GM23338 (cell line): ENCODE results near the gene CDK5RAP2. TPM values are rescaled to one million over a fixed set of nuclear protein-coding genes. Genes with fewer than 3 reads are reported as not detected.

Source experiments
- ATAC-seq: fragments of 200-7000 bp; cut with Tn5 transposase; 3 replicates; pipeline ENCODE4 v1.9.1; 2020
- DNase-seq: peaks from one replicate; pipeline ENCODE4 v3.0.0-alpha.2; 2015; ENCODE audit warnings: low spot score
- H2AFZ ChIP-seq: fragments of 200-600 bp; sonication (generic); 2 replicates; pipeline ENCODE4 v1.8.0; 2016; ENCODE audit warnings: antibody characterized with exemption, mild to moderate bottlenecking, moderate library complexity
- H3F3A ChIP-seq: fragments of 200-600 bp; sonication (generic); replicated peaks from 2 replicates; pipeline ENCODE4 v1.8.0; 2017; ENCODE audit warnings: antibody characterized with exemption, mixed run types, low read depth
- H3K27ac ChIP-seq: fragments of 200-600 bp; sonication (generic); 2 replicates; pipeline ENCODE4 v1.6.1; 2016; ENCODE audit warnings: low read depth
- H3K27me3 ChIP-seq: fragments of 200-600 bp; sonication (generic); 2 replicates; pipeline ENCODE4 v1.8.0; 2016; ENCODE audit warnings: mild to moderate bottlenecking, mixed run types, moderate library complexity; ENCODE audit not compliant: insufficient read depth
- H3K36me3 ChIP-seq: fragments of 200-600 bp; sonication (generic); 2 replicates; pipeline ENCODE4 v1.8.0; 2016; ENCODE audit warnings: mild to moderate bottlenecking; ENCODE audit not compliant: insufficient read depth
- H3K4me1 ChIP-seq: fragments of 200-600 bp; sonication (generic); 2 replicates; pipeline ENCODE4 v1.8.0; 2016; ENCODE audit warnings: mild to moderate bottlenecking, moderate library complexity; ENCODE audit not compliant: insufficient read depth
- H3K4me2 ChIP-seq: fragments of 200-600 bp; sonication (generic); 2 replicates; pipeline ENCODE4 v1.7.1; 2017; ENCODE audit warnings: mixed run types
- H3K4me3 ChIP-seq: fragments of 200-600 bp; sonication (generic); 2 replicates; pipeline ENCODE4 v1.6.1; 2016; ENCODE audit warnings: mixed run types
- H3K79me2 ChIP-seq: fragments of 200-600 bp; sonication (generic); replicated peaks from 2 replicates; pipeline ENCODE4 v1.8.0; 2017; ENCODE audit warnings: mild to moderate bottlenecking; ENCODE audit not compliant: insufficient read depth
- H3K9me2 ChIP-seq: fragments of 200-600 bp; sonication (generic); 2 replicates; pipeline ENCODE4 v1.8.0; 2017; ENCODE audit not compliant: insufficient read depth
- H4K20me1 ChIP-seq: fragments of 200-600 bp; sonication (generic); replicated peaks from 2 replicates; pipeline ENCODE4 v1.8.0; 2017; ENCODE audit warnings: mild to moderate bottlenecking; ENCODE audit not compliant: insufficient read depth
- H3K27ac Mint-ChIP-seq: 2 replicates; pipeline ENCODE4 v1.8.0; 2020; ENCODE audit warnings: inconsistent platforms, mild to moderate bottlenecking, moderate library complexity, mixed read lengths
- H3K27me3 Mint-ChIP-seq: 3 replicates; pipeline ENCODE4 v1.8.0; 2022; ENCODE audit warnings: low read depth, mild to moderate bottlenecking, moderate library complexity, mixed read lengths, inconsistent platforms; ENCODE audit not compliant: insufficient read depth, poor library complexity
- H3K36me3 Mint-ChIP-seq: 3 replicates; pipeline ENCODE4 v1.8.0; 2021; ENCODE audit warnings: low read depth, mild to moderate bottlenecking, inconsistent platforms, moderate library complexity, mixed read lengths
- H3K4me1 Mint-ChIP-seq: 3 replicates; pipeline ENCODE4 v1.8.0; 2020; ENCODE audit warnings: mild to moderate bottlenecking, inconsistent platforms, mixed read lengths
- H3K4me3 Mint-ChIP-seq: 3 replicates; pipeline ENCODE4 v1.8.0; 2021; ENCODE audit warnings: moderate library complexity, mild to moderate bottlenecking, inconsistent platforms, mixed read lengths
- H3K9me3 Mint-ChIP-seq: 3 replicates; pipeline ENCODE4 v1.8.0; 2020; ENCODE audit warnings: moderate library complexity, mild to moderate bottlenecking, inconsistent platforms, mixed read lengths
- CREB1 ChIP-seq: fragments of 250-450 bp; sonication (Bioruptor Pico); IDR thresholded peaks from 2 replicates; pipeline ENCODE4 v1.5.0; 2020; ENCODE audit warnings: low read depth, mild to moderate bottlenecking, moderate library complexity
- EZH2 ChIP-seq: fragments of 200-600 bp; sonication (generic); IDR thresholded peaks from one replicate; pipeline ENCODE4 v1.8.0; 2017; ENCODE audit warnings: antibody characterized with exemption, mild to moderate bottlenecking, low read depth; ENCODE audit not compliant: unreplicated experiment
- JUNB ChIP-seq: IDR thresholded peaks from one replicate; pipeline ENCODE4 v1.6.1; 2016; ENCODE audit warnings: antibody characterized with exemption; ENCODE audit not compliant: unreplicated experiment
- POLR2AphosphoS5 ChIP-seq: IDR thresholded peaks from 2 replicates; pipeline ENCODE4 v1.6.1; 2016; ENCODE audit warnings: antibody characterized with exemption, low read depth
- STAT1 ChIP-seq: IDR thresholded peaks from one replicate; pipeline ENCODE4 v1.6.1; 2016; ENCODE audit warnings: antibody characterized with exemption; ENCODE audit not compliant: unreplicated experiment
- polyA plus RNA-seq: library from polyadenylated mRNA; unstranded; fragments of >200 nt; fragmentation: Nextera tagmentation; extraction: Ambion mirVana; gene quantifications from 2 replicates; pipeline ENCODE4 v1.2.1, GENCODE V29; 2016
- total RNA-seq: library from RNA; depleted of rRNA; stranded (reverse); fragments of >200 nt; shearing (Covaris generic); gene quantifications from 2 replicates; pipeline ENCODE4 v1.2.3, GENCODE V29; 2014
- TF ChIP-seq, protein P1 (sequence below), 2 experiments: fragments of 200-600 bp in 1 of 2; sonication (generic) in 1 of 2; conservative IDR thresholded peaks; 2 replicates each; pipeline versions ENCODE4 v1.5.1 to v1.6.1; 2016 to 2017; ENCODE audit warnings: antibody characterized with exemption in 2 of 2, low read depth in 2 of 2, mild to moderate bottlenecking in 2 of 2, moderate library complexity in 1 of 2
- TF ChIP-seq, protein P2 (sequence below): IDR thresholded peaks from one replicate; pipeline ENCODE4 v1.6.1; 2018; ENCODE audit warnings: antibody characterized with exemption; ENCODE audit not compliant: unreplicated experiment
- TF ChIP-seq, protein P3 (sequence below): fragments of 250-450 bp; sonication (Bioruptor Pico); IDR thresholded peaks from 2 replicates; pipeline ENCODE4 v1.5.0; 2020; ENCODE audit warnings: mild to moderate bottlenecking, moderate library complexity

Gene CDK5RAP2
- total and polyA plus RNA-seq, 2 experiments from 2014 or later: 50.7 to 65.7 TPM

DNA sequence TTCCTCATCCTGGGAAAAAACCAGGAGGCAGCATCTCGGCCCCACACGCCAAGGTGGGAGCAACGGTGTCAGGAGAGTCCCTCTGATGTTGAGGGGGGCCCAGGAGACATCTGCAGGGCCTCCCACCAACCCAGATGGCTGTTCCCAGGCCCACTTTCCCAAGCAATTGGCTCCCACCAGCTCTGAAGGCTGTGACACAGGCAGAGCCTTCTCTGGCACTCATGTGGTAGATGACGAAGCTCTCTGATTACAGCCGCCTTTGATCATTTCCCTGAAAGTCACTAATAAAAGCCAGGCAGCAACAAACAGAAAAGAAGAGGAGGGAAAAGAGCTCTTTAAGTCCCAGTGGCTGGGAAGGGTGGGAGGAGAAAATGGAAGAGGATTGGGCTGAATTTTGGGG is 226.5 kb downstream of the CDK5RAP2 start (continued):
- TF ChIP-seq JUNB: no peak
- TF ChIP-seq, protein P1, sequence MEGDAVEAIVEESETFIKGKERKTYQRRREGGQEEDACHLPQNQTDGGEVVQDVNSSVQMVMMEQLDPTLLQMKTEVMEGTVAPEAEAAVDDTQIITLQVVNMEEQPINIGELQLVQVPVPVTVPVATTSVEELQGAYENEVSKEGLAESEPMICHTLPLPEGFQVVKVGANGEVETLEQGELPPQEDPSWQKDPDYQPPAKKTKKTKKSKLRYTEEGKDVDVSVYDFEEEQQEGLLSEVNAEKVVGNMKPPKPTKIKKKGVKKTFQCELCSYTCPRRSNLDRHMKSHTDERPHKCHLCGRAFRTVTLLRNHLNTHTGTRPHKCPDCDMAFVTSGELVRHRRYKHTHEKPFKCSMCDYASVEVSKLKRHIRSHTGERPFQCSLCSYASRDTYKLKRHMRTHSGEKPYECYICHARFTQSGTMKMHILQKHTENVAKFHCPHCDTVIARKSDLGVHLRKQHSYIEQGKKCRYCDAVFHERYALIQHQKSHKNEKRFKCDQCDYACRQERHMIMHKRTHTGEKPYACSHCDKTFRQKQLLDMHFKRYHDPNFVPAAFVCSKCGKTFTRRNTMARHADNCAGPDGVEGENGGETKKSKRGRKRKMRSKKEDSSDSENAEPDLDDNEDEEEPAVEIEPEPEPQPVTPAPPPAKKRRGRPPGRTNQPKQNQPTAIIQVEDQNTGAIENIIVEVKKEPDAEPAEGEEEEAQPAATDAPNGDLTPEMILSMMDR (conservative IDR thresholded peaks at IDR 0.05; ENCODE audit: low read depth in 2 of 2): no peak

DNA sequence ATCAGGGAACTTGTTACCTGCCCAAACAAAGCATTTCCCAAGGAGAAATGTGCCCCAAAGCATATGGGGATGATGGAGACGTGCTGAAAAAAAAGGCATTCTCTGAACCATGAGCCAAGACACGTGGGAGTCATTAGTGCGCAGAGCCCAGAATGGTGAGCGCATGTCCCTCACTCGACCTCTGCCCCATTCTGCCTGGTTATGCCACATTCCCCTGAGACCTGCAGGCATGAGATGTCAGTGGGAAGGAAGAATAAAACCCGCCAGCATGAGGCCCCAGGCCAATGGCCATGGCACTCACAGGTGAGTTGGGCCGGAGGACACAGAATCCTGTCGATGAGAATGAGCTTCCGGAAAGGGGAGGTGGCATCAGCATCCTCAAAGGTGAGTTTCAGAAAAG is 228.9 kb downstream of the CDK5RAP2 start:
- H3K36me3 Mint-ChIP-seq: peaks cover 14% of the 10 kb centered on the region; the same call in 2 of the 3 replicates
- H3K27ac Mint-ChIP-seq: no peak overlapping the region
- DNase-seq: no peak
- Histone ChIP-seq H2AFZ (no peak overlapping the region), H3K4me1 (0 out of 2 replicates have a peak, but pooled peaks cover 4% of the 10 kb centered on the region), H4K20me1 (no peaks in the 10 kb centered on the region), H3F3A (no peaks in the 10 kb centered on the region), H3K36me3 (no peaks in the 10 kb centered on the region), H3K79me2 (no peaks in the 10 kb centered on the region), H3K27ac (no peak overlapping the region), H3K9me2 (no peaks in the 10 kb centered on the region), H3K27me3 (no peaks in the 10 kb centered on the region), H3K4me2 (no peak overlapping the region), H3K4me3 (no peak overlapping the region)
- peaks cover 14% of the 10 kb centered on the region for H3K9me3 Mint-ChIP-seq
- peaks cover 10% of the 10 kb centered on the region for H3K4me1 Mint-ChIP-seq
- ATAC-seq: no peak
- TF ChIP-seq, protein P2, sequence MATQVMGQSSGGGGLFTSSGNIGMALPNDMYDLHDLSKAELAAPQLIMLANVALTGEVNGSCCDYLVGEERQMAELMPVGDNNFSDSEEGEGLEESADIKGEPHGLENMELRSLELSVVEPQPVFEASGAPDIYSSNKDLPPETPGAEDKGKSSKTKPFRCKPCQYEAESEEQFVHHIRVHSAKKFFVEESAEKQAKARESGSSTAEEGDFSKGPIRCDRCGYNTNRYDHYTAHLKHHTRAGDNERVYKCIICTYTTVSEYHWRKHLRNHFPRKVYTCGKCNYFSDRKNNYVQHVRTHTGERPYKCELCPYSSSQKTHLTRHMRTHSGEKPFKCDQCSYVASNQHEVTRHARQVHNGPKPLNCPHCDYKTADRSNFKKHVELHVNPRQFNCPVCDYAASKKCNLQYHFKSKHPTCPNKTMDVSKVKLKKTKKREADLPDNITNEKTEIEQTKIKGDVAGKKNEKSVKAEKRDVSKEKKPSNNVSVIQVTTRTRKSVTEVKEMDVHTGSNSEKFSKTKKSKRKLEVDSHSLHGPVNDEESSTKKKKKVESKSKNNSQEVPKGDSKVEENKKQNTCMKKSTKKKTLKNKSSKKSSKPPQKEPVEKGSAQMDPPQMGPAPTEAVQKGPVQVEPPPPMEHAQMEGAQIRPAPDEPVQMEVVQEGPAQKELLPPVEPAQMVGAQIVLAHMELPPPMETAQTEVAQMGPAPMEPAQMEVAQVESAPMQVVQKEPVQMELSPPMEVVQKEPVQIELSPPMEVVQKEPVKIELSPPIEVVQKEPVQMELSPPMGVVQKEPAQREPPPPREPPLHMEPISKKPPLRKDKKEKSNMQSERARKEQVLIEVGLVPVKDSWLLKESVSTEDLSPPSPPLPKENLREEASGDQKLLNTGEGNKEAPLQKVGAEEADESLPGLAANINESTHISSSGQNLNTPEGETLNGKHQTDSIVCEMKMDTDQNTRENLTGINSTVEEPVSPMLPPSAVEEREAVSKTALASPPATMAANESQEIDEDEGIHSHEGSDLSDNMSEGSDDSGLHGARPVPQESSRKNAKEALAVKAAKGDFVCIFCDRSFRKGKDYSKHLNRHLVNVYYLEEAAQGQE: no peak
- TF ChIP-seq EZH2: no peak
- no peak for TF ChIP-seq STAT1
- H3K27me3 Mint-ChIP-seq: peaks cover 8% of the 10 kb centered on the region
- no peak overlapping the region for H3K4me3 Mint-ChIP-seq

DNA sequence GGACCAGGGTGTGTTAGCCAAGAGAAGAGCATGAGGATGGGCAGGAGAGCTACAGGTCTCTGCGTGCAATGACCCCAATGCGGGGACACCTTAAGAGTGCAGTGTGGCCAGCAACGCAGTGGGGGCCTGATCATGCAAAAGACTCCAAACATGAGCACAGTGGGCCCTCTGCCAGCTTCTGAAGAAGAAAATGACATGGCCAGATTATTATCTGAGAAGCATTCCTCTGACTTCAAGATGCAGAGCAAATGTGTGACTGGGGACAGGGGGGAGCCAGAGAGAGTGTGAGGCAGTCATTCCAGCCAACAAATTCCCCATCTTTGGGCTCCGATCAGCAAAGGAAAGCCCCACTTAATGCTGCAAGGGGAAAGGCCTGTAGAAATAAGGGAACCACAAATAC is 229.4 kb downstream of the CDK5RAP2 start:
- H3K27ac Mint-ChIP-seq: no peak overlapping the region
- H3K79me2 ChIP-seq: no peaks in the 10 kb centered on the region
- H3K4me1 ChIP-seq: 0 out of 2 replicates have a peak, but pooled peaks cover 4% of the 10 kb centered on the region
- peaks cover 8% of the 10 kb centered on the region for H3K27me3 Mint-ChIP-seq
- H3K36me3 Mint-ChIP-seq: peaks cover 9% of the 10 kb centered on the region; the same call in 2 of the 3 replicates
- no peaks in the 10 kb centered on the region for H3K9me2 ChIP-seq
- no peak overlapping the region for H3K4me3 ChIP-seq
- H3K4me3 Mint-ChIP-seq: no peak overlapping the region
- H3K4me2 ChIP-seq: no peak overlapping the region
- peaks cover 10% of the 10 kb centered on the region for H3K4me1 Mint-ChIP-seq
- H3K27ac ChIP-seq: no peak overlapping the region
- no peaks in the 10 kb centered on the region for H3K36me3 ChIP-seq
- no peaks in the 10 kb centered on the region for H3F3A ChIP-seq
- H3K9me3 Mint-ChIP-seq: peaks cover 10% of the 10 kb centered on the region; the same call in 2 of the 3 replicates
- no peaks in the 10 kb centered on the region for H3K27me3 ChIP-seq
- no peak for DNase-seq
- ATAC-seq: no peak
- no peaks in the 10 kb centered on the region for H4K20me1 ChIP-seq
- H2AFZ ChIP-seq: no peak overlapping the region
- TF ChIP-seq POLR2AphosphoS5 (no peak), STAT1 (no peak), CREB1 (CRISPR knock-in tag) (no peak)
- TF ChIP-seq, protein P3, sequence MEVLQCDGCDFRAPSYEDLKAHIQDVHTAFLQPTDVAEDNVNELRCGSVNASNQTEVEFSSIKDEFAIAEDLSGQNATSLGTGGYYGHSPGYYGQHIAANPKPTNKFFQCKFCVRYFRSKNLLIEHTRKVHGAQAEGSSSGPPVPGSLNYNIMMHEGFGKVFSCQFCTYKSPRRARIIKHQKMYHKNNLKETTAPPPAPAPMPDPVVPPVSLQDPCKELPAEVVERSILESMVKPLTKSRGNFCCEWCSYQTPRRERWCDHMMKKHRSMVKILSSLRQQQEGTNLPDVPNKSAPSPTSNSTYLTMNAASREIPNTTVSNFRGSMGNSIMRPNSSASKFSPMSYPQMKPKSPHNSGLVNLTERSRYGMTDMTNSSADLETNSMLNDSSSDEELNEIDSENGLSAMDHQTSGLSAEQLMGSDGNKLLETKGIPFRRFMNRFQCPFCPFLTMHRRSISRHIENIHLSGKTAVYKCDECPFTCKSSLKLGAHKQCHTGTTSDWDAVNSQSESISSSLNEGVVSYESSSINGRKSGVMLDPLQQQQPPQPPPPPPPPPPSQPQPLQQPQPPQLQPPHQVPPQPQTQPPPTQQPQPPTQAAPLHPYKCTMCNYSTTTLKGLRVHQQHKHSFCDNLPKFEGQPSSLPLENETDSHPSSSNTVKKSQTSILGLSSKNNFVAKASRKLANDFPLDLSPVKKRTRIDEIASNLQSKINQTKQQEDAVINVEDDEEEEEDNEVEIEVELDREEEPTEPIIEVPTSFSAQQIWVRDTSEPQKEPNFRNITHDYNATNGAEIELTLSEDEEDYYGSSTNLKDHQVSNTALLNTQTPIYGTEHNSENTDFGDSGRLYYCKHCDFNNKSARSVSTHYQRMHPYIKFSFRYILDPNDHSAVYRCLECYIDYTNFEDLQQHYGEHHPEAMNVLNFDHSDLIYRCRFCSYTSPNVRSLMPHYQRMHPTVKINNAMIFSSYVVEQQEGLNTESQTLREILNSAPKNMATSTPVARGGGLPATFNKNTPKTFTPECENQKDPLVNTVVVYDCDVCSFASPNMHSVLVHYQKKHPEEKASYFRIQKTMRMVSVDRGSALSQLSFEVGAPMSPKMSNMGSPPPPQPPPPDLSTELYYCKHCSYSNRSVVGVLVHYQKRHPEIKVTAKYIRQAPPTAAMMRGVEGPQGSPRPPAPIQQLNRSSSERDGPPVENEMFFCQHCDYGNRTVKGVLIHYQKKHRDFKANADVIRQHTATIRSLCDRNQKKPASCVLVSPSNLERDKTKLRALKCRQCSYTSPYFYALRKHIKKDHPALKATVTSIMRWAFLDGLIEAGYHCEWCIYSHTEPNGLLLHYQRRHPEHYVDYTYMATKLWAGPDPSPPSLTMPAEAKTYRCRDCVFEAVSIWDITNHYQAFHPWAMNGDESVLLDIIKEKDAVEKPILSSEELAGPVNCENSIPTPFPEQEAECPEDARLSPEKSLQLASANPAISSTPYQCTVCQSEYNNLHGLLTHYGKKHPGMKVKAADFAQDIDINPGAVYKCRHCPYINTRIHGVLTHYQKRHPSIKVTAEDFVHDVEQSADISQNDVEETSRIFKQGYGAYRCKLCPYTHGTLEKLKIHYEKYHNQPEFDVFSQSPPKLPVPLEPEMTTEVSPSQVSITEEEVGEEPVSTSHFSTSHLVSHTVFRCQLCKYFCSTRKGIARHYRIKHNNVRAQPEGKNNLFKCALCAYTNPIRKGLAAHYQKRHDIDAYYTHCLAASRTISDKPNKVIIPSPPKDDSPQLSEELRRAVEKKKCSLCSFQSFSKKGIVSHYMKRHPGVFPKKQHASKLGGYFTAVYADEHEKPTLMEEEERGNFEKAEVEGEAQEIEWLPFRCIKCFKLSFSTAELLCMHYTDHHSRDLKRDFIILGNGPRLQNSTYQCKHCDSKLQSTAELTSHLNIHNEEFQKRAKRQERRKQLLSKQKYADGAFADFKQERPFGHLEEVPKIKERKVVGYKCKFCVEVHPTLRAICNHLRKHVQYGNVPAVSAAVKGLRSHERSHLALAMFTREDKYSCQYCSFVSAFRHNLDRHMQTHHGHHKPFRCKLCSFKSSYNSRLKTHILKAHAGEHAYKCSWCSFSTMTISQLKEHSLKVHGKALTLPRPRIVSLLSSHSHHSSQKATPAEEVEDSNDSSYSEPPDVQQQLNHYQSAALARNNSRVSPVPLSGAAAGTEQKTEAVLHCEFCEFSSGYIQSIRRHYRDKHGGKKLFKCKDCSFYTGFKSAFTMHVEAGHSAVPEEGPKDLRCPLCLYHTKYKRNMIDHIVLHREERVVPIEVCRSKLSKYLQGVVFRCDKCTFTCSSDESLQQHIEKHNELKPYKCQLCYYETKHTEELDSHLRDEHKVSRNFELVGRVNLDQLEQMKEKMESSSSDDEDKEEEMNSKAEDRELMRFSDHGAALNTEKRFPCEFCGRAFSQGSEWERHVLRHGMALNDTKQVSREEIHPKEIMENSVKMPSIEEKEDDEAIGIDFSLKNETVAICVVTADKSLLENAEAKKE: no peak
